Coronary artery (tissue), 2 donors: ENCODE measurements around the gene CSTF2T.

Experiments
- DNase-seq: peaks from one replicate; pipeline ENCODE4 v3.0.0-alpha.2; 2017; ENCODE audit warnings: low spot score
- H3K27ac ChIP-seq, 2 donors: fragments of 200-600 bp; sonication (generic); one replicate each; pipeline ENCODE4 v1.5.1; 2016 to 2019
- H3K4me3 ChIP-seq: fragments of 200-600 bp; sonication (generic); 2 replicates; pipeline ENCODE4 v1.5.1; 2016; ENCODE audit warnings: mild to moderate bottlenecking, moderate library complexity
- TF ChIP-seq, protein P1 (sequence below): fragments of 200-600 bp; sonication (generic); IDR thresholded peaks from one replicate; pipeline ENCODE4 v1.5.1; 2019; ENCODE audit warnings: antibody characterized with exemption

Gene CSTF2T

DNA sequence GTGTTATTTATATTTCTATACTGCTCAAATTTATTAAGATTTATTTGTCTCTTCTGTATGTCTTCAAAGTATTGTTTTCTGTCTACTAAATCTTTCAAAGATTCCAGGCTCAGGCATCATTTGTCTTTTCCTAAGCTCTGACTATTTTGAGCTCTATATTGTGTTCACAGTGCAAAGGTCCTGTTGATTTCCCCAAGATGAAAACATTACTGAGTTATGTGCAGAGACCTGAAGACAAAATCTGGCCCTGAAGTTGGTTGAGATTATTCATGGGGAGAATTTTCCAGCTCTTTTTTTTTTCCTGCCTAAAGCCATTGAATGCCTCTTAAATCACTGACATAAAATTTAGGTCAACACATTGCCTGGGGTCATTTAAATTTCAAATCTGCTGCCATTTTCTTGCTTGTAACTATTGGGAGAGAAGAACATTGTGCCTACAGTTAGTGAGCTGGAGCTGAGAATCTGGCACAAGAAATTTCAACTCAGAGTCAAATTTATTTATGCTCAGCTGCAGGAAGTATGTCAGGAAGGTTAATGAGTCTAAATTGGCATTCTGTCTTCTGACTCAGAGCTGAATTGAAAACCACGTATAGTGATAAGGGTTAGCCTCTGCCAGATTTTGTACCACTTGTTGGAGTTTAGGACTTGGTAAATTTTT, 31.6 kb downstream of the CSTF2T start:
- no peak for DNase-seq

DNA sequence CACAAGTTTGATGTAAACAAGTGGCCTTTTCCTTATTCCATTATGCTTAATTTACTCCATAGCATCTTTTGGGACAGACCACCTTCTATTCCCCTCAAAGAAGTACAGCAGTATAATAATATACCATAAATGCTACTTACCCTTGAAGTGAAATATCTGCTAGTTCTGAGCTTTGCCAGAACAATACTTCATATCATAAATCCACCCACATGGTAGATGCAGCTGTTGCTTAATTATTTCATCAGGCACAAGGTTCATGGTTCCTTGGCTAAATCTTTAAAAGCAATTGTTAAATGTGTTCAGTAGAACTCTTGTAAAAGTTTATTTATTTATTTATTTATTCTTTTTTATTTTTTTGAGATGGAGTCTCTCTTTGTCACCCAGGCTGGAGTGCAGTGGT, 32.9 kb downstream of the CSTF2T start:
- H3K27ac ChIP-seq = no peak overlapping the region
- DNase-seq = no peak
- TF ChIP-seq, protein P1, sequence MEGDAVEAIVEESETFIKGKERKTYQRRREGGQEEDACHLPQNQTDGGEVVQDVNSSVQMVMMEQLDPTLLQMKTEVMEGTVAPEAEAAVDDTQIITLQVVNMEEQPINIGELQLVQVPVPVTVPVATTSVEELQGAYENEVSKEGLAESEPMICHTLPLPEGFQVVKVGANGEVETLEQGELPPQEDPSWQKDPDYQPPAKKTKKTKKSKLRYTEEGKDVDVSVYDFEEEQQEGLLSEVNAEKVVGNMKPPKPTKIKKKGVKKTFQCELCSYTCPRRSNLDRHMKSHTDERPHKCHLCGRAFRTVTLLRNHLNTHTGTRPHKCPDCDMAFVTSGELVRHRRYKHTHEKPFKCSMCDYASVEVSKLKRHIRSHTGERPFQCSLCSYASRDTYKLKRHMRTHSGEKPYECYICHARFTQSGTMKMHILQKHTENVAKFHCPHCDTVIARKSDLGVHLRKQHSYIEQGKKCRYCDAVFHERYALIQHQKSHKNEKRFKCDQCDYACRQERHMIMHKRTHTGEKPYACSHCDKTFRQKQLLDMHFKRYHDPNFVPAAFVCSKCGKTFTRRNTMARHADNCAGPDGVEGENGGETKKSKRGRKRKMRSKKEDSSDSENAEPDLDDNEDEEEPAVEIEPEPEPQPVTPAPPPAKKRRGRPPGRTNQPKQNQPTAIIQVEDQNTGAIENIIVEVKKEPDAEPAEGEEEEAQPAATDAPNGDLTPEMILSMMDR = no peak
- no peak overlapping the region for H3K4me3 ChIP-seq

More for the DNA sequence above, 31.6 kb downstream of the CSTF2T start:
- TF ChIP-seq, protein P1 = no peak
- H3K27ac ChIP-seq = no peak overlapping the region
- no peak overlapping the region for H3K4me3 ChIP-seq

DNA sequence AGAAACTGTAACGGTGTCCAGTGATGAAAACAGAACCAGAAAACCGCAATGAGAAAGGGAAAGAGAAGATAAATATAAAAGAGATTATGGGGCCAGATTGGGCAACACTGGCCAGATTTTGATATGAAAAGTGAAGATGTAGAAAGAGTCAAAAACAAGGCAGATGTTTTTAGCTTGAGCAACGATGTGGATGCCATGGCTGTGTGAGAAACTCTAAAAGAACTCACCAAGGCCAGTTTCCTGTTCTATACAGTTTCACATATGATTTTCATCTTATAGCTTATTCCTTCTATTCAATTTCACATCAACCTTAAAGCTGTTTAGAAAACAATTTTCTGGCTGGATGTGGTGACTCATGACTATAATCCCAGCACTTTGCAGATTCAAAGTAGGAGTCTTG, 36.3 kb downstream of the CSTF2T start:
- TF ChIP-seq, protein P1 = no peak

DNA sequence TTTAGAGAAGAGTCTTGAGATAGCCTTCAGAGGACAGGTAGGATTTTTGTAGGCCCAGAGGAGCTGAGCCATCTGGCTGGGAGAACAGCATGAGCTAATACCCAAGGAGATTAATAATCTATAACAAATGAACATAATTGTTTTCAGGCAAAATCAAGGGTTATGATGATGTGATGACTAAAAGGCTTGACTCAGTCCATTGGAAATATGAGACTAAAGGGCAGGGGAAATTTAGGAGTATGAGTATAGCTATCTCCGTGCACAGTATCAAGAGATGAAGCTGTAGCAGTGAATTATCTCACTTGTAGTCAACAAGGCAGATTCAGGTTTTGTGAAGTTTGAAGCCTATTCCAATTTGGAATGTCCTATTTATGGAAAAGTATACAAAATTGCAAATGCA, 40.1 kb downstream of the CSTF2T start:
- Histone ChIP-seq H3K4me3 (no peak overlapping the region), H3K27ac (no peak overlapping the region)
- no peak for DNase-seq
- TF ChIP-seq, protein P1 = no peak

More for the DNA sequence above, 36.3 kb downstream of the CSTF2T start:
- Histone ChIP-seq H3K4me3 (no peak overlapping the region), H3K27ac (no peak overlapping the region)
- DNase-seq = no peak

DNA sequence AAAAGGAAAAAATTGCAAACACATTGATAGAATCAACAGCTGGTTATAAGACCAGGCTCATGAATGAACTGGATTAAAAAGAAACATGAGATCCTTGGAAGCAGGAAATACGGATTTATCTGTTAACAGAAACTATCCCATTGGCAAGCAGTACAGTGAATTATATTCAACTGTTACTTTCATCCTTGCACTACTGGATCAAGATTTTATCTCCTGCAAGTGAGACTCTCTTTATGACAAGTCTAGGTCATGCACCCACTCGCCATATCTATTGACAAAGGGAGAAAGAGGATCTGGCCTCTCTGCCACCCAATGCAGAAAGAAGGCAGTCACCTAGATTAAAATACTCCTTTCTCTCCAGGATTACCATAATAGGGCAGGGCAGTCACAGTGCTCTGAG, 41.4 kb downstream of the CSTF2T start:
- H3K27ac ChIP-seq = no peak overlapping the region
- no peak for DNase-seq
- TF ChIP-seq, protein P1 = no peak
- no peak overlapping the region for H3K4me3 ChIP-seq

DNA sequence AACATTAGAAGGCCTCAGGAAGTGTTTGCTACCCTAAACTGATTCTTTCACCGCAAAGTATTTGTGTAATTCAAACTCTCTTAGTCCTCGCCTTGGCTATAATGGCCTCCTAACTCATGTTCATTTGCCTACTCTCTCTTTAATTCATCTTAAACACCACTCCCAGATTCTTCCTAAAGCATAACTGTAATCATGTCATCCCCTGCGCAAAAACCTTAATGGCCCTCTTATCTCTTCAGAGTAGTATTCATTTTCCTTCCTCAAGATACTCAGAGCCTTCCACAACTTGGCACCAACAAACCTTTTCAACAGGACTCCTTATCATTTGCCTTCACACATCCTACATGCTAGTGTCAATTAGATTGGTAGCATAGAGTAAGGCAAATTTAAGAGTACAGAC, 42.9 kb downstream of the CSTF2T start:
- no peak for DNase-seq
- Histone ChIP-seq H3K4me3 (no peak overlapping the region), H3K27ac (no peak overlapping the region)
- TF ChIP-seq, protein P1 = no peak

DNA sequence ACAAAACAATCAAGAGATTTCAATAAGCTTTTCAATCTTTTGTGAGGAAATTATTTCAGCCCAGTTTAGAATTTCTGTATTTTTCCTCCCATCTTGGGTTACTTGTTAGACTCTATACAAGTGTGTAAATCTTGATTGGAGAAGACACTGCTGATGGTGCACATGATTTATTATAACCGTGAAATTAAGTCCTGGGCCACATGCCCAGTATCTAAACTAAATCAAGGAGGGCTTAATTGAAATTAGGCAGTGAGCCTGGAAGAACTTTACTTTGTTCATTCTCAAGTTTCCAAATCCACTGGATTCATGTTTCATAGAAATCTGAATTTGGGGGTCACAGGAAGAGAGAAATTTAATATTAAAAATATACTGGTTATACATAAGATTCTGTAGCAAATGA, 44.5 kb downstream of the CSTF2T start:
- DNase-seq = no peak
- H3K27ac ChIP-seq = no peak overlapping the region

More for the DNA sequence above, 44.5 kb downstream of the CSTF2T start:
- TF ChIP-seq, protein P1 = no peak
- no peak overlapping the region for H3K4me3 ChIP-seq
